K562 (cell line): ENCODE results near the gene PLXNB3. TPM values are rescaled to one million over a fixed set of nuclear protein-coding genes. Genes with fewer than 3 reads are reported as not detected.
A peak's percentile ranks its signal among the peaks of the same experiment; 100 is the strongest.

Source experiments
- ARID1B ChIP-seq: fragments of 450-650 bp; IDR thresholded peaks from 2 replicates; pipeline ENCODE4 v1.6.1; 2016; ENCODE audit warnings: antibody characterized with exemption, mild to moderate bottlenecking, inconsistent platforms
- BACH1 ChIP-seq: fragments of 200-800 bp; sonication (Bioruptor generic); IDR thresholded peaks from 2 replicates; pipeline ENCODE4 v1.6.1; 2016; ENCODE audit warnings: missing genetic modification characterization, missing compliant biosample characterization
- CREB3L1 ChIP-seq: fragments of 450-650 bp; IDR thresholded peaks from 2 replicates; pipeline ENCODE4 v1.6.1; 2014; ENCODE audit warnings: low read depth, mild to moderate bottlenecking, moderate library complexity, borderline replicate concordance
- DEAF1 ChIP-seq: fragments of 450-650 bp; formaldehyde crosslinking; IDR thresholded peaks from 2 replicates; pipeline ENCODE4 v1.4.0; 2020; ENCODE audit warnings: mild to moderate bottlenecking, moderate library complexity
- E2F4 ChIP-seq: sonication (generic); formaldehyde crosslinking; IDR thresholded peaks from 2 replicates; pipeline ENCODE4 v1.8.0; 2022; ENCODE audit warnings: mild to moderate bottlenecking, low read depth, missing genetic modification reagents
- HDAC1 ChIP-seq, 2 experiments: fragments of 450-650 bp; IDR thresholded peaks; 2 replicates each; pipeline ENCODE4 v1.6.1; 2016 to 2017; ENCODE audit warnings: inconsistent platforms in 1 of 2, mild to moderate bottlenecking in 1 of 2, moderate library complexity in 1 of 2
- MEF2A ChIP-seq: IDR thresholded peaks from 2 replicates; pipeline ENCODE4 v1.6.1; 2011; ENCODE audit warnings: low read depth, mild to moderate bottlenecking, low read length, moderate library complexity; ENCODE audit not compliant: control insufficient read depth
- NFIC ChIP-seq: fragments of 450-650 bp; IDR thresholded peaks from 2 replicates; pipeline ENCODE4 v1.6.1; 2017; ENCODE audit warnings: mild to moderate bottlenecking, inconsistent platforms
- SMAD1 ChIP-seq: fragments of 150-350 bp; IDR thresholded peaks from 2 replicates; pipeline ENCODE4 v1.6.1; 2014; ENCODE audit warnings: low read length, low read depth; ENCODE audit not compliant: partially characterized antibody
- SMARCB1 ChIP-seq: IDR thresholded peaks from 2 replicates; pipeline ENCODE4 v1.6.1; 2011; ENCODE audit warnings: improper control_type of control experiment, low read depth; ENCODE audit not compliant: insufficient read length
- SNRNP70 ChIP-seq: fragments of 200-400 bp; formaldehyde crosslinking; optimal IDR thresholded peaks from 2 replicates; pipeline ENCODE3; 2017; ENCODE audit warnings: low read depth, low read length
- TAF15 ChIP-seq: fragments of 200-400 bp; formaldehyde crosslinking; IDR thresholded peaks from 2 replicates; pipeline ENCODE4 v1.6.1; 2017; ENCODE audit warnings: mild to moderate bottlenecking, low read depth, low read length, moderate library complexity
- TCF7L2 ChIP-seq: fragments of 150-350 bp; IDR thresholded peaks from 2 replicates; pipeline ENCODE4 v1.6.1; 2016; ENCODE audit warnings: low read depth, mild to moderate bottlenecking, low read length, moderate library complexity
- TRIM25 ChIP-seq: fragments of 450-650 bp; IDR thresholded peaks from 2 replicates; pipeline ENCODE4 v1.7.0; 2016; ENCODE audit warnings: borderline replicate concordance
- ZNF518B ChIP-seq: fragments of 250-450 bp; sonication (Bioruptor Pico); IDR thresholded peaks from 2 replicates; pipeline ENCODE4 v1.5.0; 2021; ENCODE audit warnings: mild to moderate bottlenecking, moderate library complexity
- ZNF77 ChIP-seq: fragments of 250-450 bp; sonication (Bioruptor Pico); IDR thresholded peaks from 2 replicates; pipeline ENCODE4 v1.5.0; 2020
- ZNF780A ChIP-seq: fragments of 250-450 bp; sonication (Bioruptor Pico); IDR thresholded peaks from 2 replicates; pipeline ENCODE4 v1.5.0; 2021; ENCODE audit warnings: mild to moderate bottlenecking
- polyA plus RNA-seq, 8 experiments: library from polyadenylated mRNA; depleted of rRNA in 4 of 8; stranded (reverse) in 5 of 8; unstranded in 3 of 8; fragments of >200 nt; fragmentation: Nextera tagmentation in 2 of 8; fragmentation: Illumina TruSeq in 1 of 8; extraction: Ambion mirVana in 2 of 8; extraction: Trizol in 1 of 8; gene quantifications; 2 replicates each; pipeline versions ENCODE4 v1.2.1 to v1.2.3, GENCODE V29; 2011 to 2014; ENCODE audit warnings: inconsistent platforms in 1 of 8, missing spikeins in 1 of 8
- total RNA-seq, 7 experiments: library from RNA; depleted of rRNA in 6 of 7; stranded (reverse); fragments of >200 nt in 6 of 7; fragmentation: Illumina TruSeq in 2 of 7; extraction: Trizol in 2 of 7; gene quantifications; 2 replicates each; pipeline versions ENCODE4 v1.2.1 to v1.2.3, GENCODE V29; 2011 to 2021; ENCODE audit warnings: low replicate concordance in 1 of 7

PLXNB3 gene
- total and polyA plus RNA-seq, 9 of the 15 experiments (the other 6 are each of a cell fraction or from before 2014, with no cell fraction given): 0.22 to 2.0 (median 1.4) TPM; not detected in 2

- TF ChIP-seq ZNF518B (no peak), E2F4 (CRISPR knock-in tag) (no peak), ZNF77 (CRISPR knock-in tag) (no peak), SNRNP70 (no peak), MEF2A (no peak), ARID1B (peak; percentile 95), TAF15 (no peak), NFIC (peak; percentile 80), DEAF1 (CRISPR knock-in tag) (no peak), TCF7L2 (no peak), HDAC1 (IDR thresholded peaks at IDR 0.05) (peak in 1 of 2 experiments; percentile 68; a peak in 1 of 4 replicates), BACH1 (no peak), SMARCB1 (no peak), TRIM25 (no peak), ZNF780A (no peak), CREB3L1 (no peak), SMAD1 (no peak)
Measured at GRCh38 chrX:153765138-153766079, 1.4 kb downstream of the PLXNB3 start (continued).
